Measurements from ENCODE around the gene MAGEB3.

MAGEB3 gene

DNA sequence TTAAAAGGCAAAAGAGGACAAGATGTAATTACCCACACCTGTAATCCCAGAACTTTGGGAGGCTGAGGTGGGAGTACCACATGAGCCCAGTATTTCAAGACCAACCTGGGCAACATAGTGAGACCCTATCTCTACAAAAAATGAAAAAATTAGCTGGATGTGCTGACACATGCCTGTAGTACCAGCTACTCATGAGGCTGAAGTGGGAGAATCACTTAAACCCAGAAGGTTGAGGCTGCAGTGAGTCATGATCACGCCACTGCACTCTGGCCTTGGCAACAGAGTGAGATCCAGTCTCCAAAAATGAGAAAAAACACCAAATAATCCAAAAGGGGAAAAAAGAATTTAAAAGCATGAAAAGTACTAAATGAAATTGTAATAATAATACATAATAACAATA lies 47.9 kb downstream of the MAGEB3 start:
- DNase-seq (ENCODE audit: low read depth) = no peak

DNA sequence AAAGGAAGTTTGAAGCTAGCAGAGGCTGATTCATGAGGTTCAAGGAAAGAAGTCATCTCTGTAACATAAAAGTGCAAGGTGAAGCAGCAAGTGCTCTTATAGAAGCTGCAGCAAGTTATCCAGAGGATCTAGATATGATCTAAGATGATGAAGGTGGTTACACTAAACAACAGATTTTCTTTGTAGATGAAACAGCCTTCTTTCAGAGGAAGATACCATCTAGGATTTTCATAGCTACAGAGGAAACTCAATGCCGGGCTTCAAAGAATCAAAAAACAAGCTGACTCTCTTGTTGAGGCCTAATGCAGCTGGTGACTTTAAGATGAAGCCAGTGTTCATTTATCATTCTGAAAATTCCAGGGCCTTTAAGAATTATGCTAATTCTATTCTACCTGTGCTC lies 50.0 kb downstream of the MAGEB3 start:
- no peak for DNase-seq (ENCODE audit: low read depth)

- DNase-seq (ENCODE audit: low read depth) = no peak
Measured at GRCh38 chrX:30282527-30282926, 52.1 kb downstream of the MAGEB3 start.

DNA sequence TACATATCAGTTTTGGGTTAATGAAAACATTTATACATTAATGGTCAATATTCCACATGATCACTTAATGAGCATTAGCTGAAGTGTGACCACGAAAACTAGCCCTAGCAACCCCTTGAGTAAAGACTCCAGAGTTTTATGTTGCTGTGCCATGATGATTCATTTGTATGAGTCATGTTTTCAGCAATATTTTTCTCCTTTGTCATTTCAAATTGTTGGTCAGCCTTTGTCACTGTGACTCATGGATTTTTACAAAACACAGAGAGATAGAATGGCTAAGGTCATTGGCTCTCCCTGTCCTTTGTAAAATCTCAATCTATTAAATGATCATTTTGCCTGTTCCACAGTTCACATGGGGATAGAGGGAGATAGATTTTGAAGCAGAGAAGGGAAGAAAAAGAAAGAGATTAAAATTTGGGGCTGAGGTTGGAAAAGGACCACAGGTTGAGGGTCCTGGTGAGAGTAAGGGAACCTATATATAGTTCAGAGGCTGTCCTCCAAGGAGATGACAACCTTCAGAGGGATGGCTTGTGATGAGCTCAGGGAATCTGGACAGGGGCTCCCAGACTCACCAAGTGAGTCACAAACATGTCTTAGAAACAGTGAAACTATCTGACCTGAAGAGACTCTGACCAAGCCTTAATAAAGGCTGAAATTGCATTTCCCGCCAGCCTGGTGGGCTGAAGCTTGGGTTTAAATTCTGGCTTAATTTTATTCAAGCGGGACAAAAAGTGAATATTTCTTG lies 53.2 kb downstream of the MAGEB3 start:
- no peak for DNase-seq (ENCODE audit: low read depth)
